ENCODE measurements around the gene SLC10A7.

DNA sequence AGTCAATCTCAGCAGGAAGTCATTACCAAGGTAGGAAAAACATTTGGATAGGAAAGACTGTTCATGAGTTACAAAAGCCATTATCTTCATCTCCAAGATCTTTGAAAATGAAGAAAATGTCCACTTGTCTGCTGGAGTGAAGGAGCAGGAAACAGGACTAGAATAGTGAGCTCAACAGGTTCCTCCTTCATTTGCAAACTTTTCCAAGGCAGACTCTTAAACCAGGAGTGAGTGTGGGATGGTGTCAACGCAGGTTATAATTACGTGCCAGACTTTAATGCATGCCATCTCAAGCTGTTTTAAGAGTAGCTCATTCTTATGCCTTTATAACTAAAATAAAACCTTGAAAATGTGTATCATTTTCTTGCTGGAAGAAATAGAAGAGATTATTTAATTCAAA lies 310.9 kb downstream of the SLC10A7 start:
- TF ChIP-seq, protein P1, sequence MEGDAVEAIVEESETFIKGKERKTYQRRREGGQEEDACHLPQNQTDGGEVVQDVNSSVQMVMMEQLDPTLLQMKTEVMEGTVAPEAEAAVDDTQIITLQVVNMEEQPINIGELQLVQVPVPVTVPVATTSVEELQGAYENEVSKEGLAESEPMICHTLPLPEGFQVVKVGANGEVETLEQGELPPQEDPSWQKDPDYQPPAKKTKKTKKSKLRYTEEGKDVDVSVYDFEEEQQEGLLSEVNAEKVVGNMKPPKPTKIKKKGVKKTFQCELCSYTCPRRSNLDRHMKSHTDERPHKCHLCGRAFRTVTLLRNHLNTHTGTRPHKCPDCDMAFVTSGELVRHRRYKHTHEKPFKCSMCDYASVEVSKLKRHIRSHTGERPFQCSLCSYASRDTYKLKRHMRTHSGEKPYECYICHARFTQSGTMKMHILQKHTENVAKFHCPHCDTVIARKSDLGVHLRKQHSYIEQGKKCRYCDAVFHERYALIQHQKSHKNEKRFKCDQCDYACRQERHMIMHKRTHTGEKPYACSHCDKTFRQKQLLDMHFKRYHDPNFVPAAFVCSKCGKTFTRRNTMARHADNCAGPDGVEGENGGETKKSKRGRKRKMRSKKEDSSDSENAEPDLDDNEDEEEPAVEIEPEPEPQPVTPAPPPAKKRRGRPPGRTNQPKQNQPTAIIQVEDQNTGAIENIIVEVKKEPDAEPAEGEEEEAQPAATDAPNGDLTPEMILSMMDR (IDR thresholded peaks at IDR 0.05): no peak
- TF ChIP-seq POLR2A (IDR thresholded peaks at IDR 0.05): no peak
